LoVo (cell line): Measurements from ENCODE around the gene TCEA3.
A peak's percentile ranks its signal among the peaks of the same experiment; 100 is the strongest.

ENCODE experiments used
- DNase-seq: peaks from one replicate; pipeline ENCODE4 v3.0.0-alpha.2; 2016; ENCODE audit warnings: low spot score

The TCEA3 gene

DNA sequence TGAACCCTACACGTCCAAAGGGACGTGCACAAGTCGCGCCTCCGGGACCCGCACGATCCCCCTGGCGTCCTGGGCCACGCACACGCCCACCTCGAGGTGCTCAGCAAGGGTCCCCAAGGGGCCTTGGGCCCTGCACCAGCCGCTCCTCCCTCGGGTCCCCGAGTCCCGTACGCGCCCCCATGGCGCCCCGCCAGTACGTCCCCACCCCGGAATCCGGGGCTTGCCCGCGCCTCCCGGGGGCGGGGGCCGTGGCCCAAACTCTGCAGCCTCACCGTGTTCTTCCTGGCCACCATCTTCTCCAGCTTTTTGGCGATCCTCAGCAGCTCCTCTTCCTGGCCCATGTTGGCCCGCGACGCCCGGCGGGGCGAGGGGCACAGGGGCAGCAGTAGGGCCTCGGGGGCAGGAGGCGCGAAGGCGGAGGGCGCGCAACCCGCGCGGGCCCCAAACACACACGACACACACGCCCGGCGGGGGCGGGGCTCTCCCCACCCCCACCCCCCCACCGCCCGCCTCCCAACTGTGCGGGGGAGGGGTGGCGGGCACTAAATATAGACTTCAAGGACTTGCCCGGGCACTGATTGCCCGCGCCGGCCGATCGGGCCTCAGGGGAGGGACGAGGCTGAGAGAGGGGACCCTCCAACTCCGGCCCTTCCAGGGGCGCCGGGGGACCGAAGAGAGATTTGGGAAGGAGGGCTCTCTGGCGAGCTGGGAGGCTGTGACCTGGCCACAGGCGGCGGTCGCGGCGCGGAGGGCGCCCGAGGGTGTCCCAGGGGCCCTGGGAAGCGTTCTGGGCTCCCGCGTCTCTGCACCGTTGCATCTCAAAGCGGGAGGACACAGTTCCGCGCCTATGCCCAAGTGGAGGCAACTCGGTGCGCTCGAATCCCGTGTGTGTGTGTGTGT is at the start of gene TCEA3:
Gene TCEA3 (minus strand): TSS at position 456 of the 900 bp plus-strand sequence. CDS start 115 bp downstream, at position 341.
- DNase-seq, result no peak

DNA sequence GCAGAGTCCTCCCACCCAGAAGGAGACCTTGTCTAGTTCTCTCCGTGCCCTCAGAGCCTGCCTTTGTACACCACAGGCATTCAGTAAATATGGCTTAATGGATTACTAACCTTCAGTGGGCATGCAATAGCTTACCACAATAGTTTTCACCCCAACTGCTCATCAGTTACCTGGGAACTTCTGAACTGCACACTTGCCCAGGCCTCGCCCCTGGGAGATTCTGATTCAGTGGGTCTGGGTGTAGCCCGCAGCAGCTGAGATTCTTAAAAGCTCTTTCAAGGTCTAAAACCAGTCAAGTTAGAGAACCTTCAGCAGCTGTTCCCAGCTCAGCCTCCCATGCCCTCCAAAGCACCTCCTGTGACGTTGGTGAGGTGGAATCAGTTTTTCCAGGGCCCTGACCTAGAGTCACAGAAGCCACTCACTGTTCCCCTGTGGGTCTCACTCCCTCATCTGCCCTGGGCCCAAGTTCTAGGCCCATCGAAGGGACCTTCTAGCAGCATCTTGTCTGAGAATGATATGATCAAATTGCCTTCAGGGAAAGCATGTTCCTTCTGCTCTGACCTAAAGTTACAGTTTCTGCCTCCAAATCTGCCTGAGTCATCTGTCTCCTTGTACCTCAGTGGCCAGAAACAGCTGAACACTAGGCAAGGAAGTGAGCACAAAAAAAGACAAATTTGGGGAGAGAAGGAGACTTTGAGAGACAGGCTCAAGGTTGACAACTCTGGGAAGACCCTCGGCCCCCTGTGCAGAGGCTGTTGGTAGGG is 48.7 kb upstream of the TCEA3 start:
- DNase-seq, result no peak

DNA sequence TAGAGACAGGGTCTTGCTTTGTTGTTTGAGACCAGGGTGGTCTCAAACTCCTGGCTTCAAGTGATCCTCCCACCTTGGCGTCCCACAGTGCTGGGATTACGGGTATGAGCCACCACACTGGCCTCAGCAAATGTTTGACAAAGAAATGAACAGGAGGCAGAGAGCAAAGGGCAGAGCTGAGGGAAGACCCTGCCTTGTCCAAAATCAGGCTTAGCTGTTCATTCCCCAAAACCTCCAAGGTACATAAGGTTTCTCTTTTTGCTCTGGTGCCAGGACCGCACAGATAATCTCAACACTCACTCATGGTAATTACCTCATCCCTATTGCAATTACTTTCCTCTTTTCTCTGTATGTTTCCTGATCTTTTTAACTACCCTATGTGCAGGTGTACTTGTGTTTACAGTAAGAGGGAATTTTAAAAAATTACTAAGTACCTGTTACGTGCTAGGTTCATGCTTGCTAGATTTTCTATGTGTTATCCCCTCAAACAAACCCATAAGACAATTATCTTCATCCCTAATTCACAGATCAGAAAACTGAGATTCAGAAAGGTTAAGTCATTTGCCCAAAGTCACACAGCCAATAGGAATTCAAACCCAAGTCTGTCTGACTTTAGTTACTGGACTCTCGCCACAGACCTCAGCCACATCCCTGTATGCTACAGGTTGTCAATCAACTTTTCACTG is 47.9 kb upstream of the TCEA3 start:
- no peak for DNase-seq

DNA sequence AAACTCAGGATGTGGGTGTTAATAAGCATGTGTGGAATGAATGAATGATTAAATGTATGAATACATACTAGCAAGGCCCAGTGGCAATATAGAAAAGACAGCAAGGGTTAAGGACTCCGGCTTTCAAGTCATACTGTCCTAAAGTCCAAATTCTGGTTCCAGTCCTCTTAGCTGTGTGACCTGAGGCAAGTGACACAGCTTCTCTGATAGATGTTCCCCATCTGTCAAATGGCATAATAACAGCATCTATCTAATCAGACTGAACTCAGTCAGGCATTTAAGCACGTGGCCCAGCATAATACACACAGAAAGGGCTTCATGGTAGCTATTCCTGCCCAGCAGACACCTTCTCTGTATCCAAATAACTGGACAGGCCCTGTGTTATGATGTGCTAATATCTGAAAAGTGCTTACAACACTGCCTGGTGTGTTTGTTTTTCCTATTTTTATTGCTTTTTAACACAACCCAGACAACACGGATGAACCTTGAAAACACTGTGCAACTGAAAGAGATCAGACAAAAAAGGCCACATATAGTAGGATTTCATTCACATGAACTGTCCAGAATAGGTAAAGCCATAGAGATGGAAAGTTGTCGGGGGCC is 47.0 kb upstream of the TCEA3 start:
- DNase-seq, result no peak

DNA sequence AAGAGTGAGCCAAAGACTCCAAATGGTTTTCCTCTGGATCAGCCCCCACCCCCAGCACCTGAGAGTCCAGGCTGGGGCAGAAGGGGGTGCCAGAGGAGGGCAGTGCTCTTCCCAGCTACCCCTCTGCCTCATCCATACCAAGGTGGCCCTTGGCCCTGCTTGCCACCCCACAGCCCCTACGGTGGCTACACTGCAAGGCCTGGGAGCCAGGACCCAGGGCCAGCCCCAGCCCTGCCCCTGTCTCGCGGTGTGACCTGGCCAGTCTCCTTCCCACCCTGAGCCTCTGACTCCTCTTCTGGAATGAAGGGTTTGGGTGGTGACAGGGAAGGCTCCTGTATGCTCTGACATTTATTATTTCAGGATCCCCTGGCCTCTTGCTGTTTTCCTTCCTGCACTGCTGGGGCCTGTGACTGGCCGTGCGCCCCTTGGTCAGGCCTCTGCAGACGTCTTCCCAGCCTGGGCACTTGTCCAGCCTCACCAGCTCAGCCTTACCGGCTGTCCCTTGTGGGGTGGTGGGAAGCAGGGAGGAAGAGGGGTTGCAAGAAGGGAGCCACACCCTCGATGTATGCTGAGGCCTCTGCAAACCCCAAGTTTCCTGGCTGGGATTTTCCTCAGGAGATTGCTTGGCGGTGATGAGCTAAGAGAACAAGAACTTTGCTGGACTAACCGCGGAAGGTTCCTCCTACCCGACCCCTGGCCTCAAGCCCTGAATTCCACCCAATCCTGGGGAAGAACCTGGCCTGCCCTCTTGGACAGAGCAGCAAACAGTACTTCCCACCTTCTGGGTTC is 45.9 kb upstream of the TCEA3 start:
- no peak for DNase-seq

DNA sequence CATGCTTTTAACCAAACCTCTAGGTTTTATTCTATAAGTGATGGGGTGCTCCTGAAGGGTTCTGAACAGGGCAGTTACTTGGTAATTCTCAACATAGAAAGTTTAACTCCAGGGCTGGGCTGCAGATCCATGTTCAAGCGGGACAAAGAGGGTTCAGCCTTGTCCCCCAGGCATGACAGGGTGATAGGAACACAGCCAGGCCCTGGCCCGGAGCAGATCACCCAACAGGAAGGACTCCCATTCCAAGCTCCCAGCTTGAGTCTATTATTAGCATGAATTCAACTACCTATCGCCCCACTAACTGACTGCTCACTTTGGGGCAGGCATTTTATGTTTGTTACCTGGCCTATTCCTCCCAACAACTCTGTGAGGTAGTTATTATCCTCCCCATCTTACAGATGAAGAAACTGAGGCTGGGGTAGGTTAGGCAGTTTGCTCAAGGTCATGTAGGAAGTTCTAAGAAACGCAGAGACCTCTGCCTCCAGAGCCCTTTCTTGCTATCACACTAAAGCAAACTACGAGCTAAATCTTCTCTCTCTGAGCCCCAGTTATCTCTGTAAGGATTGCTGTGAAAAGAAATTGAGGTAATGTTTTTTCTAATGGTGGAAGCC is 44.9 kb upstream of the TCEA3 start:
- no peak for DNase-seq

DNA sequence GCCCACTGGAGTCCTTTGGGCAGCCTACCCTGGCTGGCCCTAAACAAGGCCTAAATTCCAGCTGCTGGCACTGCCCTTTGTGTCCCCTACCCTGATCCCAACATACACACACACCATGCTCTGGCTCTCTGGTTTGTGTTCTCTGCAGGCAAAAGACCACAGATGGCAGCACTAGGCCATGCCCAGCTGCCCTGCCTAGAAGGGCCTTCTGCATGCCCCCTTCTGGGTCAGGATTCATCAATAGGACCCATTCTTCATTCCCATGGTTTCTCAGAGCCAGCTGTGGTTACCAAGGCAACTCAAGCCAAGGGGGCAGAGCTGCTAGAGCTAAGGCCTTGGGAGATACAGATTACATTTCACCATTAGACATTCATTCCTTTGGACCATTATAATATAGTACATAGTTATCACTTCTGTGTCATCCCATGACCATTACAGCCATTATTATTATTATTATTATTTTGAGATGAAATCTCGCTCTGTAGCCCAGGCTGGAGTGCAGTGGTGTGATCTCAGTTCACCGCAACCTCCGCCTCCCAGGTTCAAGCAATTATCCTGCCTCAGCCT is 42.0 kb upstream of the TCEA3 start:
- no peak for DNase-seq

DNA sequence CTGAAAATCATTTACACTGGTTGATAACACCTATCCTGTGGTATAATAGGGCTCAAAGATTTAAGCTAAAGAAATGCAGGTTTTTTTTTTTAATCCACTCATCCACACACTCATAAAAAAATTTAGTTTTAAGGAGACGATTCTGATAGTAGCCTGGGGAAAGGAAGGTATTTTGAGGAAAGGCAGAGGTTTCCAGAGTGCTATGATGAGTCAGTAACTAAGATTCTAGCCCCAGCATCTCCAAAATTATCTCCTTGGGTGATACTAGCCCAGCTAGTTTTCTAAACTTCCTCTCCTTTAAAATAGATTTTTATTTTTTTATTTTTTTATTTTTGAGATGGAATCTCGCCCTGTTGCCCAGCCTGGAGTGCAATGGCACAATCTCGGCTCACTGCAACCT is 38.7 kb upstream of the TCEA3 start:
- DNase-seq, result no peak

DNA sequence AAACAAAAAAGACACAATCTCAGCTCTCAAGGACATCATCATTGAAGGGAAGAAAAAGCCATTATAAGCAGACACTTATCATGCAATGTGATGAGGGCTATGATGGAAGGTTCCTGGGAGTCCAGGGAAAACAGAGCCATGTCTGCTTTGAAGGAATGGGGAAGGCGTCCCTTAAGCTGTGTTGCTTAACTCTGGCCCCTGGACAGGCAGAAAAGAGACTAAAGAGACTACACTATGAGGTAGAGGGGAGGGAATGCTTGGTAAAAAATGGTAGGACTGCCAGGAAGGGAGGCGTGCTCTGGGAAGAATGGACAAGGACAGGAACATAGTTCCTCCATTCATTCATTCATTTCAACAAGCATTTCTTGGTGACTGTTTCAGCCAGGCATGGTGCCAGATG is 38.2 kb upstream of the TCEA3 start:
- no peak for DNase-seq

DNA sequence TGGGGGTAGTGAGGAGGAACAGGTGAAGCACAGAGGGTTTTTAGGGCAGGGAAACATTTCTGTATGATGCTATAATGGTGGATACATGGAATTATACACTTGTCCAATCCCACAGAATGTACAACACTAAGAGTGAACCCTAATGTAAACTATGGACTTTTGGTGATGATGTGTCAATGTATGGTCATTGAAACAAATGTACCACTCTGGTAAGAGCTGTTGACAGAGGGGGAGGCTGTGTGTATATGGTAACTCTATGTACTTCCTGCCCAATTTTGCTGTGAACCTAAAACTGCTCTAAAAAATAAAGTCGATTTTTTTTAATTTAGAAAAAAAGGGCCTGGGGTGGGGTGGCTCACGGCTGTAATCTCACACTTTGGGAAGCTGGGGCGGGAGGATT is 36.5 kb upstream of the TCEA3 start:
- no peak for DNase-seq

DNA sequence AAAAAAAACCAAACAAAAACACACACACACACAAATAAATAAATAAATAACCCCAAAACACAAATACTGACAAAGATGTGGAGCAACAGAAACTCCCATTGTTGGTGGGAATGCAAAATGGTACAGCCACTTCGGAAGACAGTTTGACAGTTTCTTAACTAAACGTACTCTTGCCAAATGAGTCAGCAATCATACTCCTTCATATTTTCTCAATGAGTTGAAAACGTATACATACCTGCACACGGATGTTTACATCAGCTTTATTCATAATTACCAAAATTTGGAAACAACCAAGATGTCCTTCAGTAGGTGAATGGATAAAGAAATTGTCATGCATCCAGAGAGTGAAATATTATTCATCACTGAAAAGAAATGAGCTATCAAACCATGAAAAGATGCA is 36.0 kb upstream of the TCEA3 start:
- DNase-seq, result no peak

DNA sequence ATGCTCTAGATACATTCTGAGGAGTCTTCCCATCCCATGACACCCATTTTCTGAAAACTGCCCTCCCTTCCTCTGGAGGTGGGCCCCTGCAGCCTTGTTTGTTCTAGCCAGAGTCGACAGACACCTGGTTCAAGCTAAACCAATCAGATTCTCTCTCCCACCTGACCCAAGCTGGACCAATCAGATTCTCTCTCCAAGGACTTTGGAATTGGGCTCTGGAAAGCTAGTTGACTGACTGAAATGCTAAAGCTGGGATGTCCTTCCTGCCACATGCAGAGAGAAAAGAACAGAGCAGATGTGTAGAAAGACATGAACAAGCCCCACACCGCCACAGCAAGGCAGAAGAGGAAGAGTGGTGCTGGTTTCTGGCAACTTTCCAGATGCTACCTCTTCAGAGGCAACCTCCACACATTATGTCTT is 34.8 kb upstream of the TCEA3 start:
- no peak for DNase-seq

DNA sequence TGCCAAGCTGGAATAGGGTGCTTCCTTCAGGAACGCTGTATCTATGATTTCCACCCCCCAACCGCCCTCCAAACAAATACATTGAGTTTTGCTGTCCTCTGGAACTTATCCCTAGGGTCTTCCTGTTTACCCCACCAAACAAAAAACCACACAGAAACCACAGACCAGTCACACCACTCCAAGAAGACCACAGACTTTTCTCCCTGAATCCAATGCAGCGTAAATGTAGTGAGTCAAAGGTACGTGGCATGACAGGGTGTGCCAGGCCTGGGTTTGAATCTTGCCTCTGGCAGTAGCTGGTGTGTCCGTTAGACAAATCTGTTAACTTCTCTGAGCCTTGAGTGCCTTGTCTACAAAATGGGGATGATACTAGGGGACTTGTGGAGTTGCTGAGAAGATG is 31.7 kb upstream of the TCEA3 start:
- DNase-seq, result no peak

DNA sequence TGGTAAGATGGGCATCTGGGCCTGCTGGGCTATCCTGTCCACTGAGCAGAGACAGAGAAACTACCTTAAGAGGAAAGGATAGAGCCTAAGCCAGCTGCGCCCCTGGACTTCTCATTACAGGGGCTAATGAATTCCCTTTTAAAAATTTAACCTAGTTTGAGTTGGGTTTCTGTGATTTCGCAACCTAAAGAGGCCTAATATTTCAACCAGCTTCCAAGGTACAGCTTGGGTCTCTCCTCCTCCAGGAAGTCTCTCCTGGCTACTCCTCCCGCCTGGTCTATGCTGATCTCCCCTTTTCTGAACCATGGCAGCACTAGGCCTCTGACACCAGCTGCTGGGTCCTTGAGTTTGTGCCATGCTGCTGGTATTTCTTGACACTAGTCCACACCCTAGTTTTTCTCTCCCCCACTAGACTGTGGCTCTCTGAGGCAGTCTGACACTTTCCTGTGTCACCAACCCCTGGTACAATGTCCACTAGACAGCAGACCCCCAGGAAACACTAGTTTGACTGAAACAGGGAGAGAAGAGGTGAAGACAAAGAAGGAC is 29.0 kb upstream of the TCEA3 start:
- DNase-seq, result no peak

DNA sequence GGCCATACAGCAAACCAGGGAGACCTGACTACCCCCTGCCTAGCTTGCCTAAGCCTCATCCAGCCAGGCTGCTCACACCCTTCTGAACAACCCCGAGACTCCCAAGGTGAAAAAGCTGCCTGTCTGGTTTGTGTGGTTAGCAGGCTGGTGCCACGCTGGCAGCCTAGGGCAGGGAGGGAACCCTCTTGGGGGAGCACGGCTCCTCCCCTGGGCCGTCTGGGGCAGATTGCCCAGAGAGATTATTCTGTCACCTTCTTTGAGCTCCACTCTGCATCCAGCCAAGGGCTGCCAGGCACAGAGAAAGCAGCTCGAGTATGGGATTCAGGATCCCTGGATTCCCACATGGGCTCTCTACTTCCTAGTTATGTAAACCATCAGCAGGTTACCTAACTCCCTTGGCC is 27.5 kb upstream of the TCEA3 start:
- DNase-seq, result peak; percentile 67

DNA sequence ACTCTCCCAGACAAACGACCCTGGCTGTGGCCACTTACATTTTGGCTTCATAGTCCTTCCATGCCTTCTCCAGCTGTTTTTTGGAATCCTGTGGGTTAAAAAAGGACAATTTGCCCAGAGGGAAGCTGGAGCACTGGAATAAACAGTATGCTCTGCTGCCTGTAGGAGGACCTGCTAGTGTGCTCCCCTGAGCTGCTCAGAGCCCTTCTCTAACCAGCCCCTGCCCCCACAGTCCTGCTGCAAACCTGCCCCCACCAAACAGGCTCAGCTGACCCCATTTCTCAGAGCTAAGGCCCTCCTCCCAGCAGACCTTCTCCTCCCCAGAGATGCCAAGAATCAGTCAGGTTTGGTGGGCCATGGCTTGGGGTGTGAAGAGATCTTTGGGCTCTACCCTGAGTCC is 26.9 kb upstream of the TCEA3 start:
- no peak for DNase-seq

DNA sequence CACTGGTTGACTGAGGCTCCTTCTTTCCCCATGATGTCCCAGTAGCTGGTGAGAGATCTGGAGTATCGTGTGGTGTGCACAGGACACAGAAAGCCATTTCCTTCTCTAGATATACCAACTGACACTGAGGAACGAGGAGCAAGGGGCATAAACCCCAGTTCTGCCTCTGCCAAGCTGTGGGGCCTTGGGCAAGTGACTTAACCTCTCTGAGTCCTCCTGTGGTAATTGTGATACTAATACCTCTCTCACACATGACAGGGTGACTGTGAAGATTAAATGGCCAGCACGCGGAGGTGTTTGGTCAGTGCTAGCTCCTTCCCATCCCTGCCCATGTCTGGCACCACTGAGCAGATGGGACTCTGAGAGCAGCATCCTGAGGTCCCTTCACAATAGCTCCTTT is 26.3 kb upstream of the TCEA3 start:
- DNase-seq, result no peak

DNA sequence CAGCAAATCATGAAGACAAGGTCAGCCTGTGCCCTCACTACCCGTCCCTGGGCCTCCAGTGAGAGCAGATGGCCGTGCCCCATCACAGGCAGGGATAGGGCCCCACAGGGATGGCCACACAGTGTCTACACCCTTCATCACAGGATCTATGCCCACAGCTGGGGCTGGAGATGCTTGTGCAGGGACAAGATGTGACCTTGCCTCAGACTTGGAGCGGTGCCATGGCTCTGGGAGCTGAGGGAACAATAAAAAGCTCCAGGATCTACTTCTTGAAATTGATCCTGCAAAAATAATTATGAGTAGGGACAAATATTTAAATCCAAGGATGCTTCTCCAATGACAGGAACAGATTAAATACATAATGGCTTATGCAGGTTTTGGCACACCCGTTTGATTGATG is 25.4 kb upstream of the TCEA3 start:
- no peak for DNase-seq

DNA sequence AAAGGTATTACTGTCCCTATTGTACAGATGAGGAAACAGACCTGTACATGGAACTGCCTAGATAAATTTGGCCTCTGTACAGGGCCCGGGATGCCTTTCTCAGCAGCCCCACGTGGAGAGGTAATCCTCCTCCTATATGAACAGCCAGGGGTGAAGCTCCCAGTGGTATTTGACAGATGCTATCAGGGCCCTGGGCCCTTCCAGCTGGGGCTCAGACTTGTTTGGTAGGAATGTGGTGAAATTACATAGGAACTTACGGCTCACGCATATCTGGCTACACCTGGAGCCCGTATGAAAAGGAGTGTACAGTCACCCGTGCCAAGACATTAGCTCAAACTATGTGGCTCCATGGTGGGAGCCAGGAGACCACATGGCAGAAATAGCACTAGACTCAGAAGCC is 24.8 kb upstream of the TCEA3 start:
- no peak for DNase-seq

DNA sequence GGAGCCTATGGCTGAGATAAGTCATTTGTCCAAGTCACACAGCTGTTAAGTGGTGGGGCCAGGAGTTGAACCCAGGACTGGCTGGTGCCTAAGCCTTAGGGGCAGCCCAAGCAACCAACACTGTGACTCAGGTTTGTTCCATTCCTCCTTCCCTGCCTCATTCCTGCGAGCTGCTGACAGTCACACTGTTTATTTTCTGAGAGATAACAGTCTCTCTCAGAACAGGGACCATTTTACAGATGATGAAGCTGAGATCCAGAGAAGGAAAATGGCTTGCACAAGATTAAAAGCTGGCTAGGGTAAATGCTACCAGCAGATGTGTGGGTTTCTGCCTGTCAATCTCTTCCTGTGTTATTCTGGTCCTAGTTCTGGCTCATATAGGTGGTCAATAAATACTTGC is 24.3 kb upstream of the TCEA3 start:
- DNase-seq, result no peak
